Activated naive CD4-positive, alpha-beta T cell treated with anti-CD3 and anti-CD28 coated beads, Interleukin-2, amount 10 ng/mL, durations not matched to agents 7 days and 5 days (primary cell): ENCODE data around the gene ACOT7.
"Not testable (repeated sequence)": the region's sequence is repeated elsewhere in the genome, so short reads cannot be mapped to it uniquely, and the experiment has no call there.

ENCODE experiments used
- CTCF ChIA-PET: fragments of 350-600 bp; sonication (Branson Sonifier 250); formaldehyde crosslinking; loops from one replicate; lab custom pipeline; 2021; ENCODE audit warnings: antibody characterized with exemption; lab: Charles Lee
- DNase-seq: peaks from one replicate; pipeline ENCODE4 v3.0.0-alpha.2; 2020
- H3K27ac Mint-ChIP-seq: one replicate; pipeline ENCODE4 v1.8.0; 2021; ENCODE audit warnings: mild to moderate bottlenecking, moderate library complexity, mixed read lengths
- H3K27me3 Mint-ChIP-seq: one replicate; pipeline ENCODE4 v1.8.0; 2021; ENCODE audit warnings: mild to moderate bottlenecking, mixed read lengths
- H3K36me3 Mint-ChIP-seq: one replicate; pipeline ENCODE4 v1.8.0; 2021; ENCODE audit warnings: mixed read lengths
- H3K4me1 Mint-ChIP-seq: one replicate; pipeline ENCODE4 v1.8.0; 2021; ENCODE audit warnings: mixed read lengths
- H3K4me3 Mint-ChIP-seq: one replicate; pipeline ENCODE4 v1.8.0; 2021; ENCODE audit warnings: mild to moderate bottlenecking, moderate library complexity, mixed read lengths
- H3K9me3 Mint-ChIP-seq: one replicate; pipeline ENCODE4 v1.8.0; 2021; ENCODE audit warnings: mixed read lengths

The ACOT7 gene

GRCh38 chr1:6329396-6329795 is 64.2 kb downstream of the ACOT7 start:
- CTCF ChIA-PET: no interaction called here
- H3K27ac Mint-ChIP-seq: no peak overlapping the region

GRCh38 chr1:6328696-6329095 is 64.9 kb downstream of the ACOT7 start:
- Mint-ChIP-seq H3K4me1 (no peaks in the 10 kb centered on the region), H3K9me3 (no peaks in the 10 kb centered on the region), H3K27ac (no peak overlapping the region), H3K36me3 (peaks cover 5% of the 10 kb centered on the region), H3K27me3 (no peaks in the 10 kb centered on the region), H3K4me3 (no peak overlapping the region)
- no peak for DNase-seq
- CTCF ChIA-PET: no interaction called here

More at GRCh38 chr1:6329396-6329795, 64.2 kb downstream of the ACOT7 start:
- Mint-ChIP-seq H3K9me3 (no peaks in the 10 kb centered on the region), H3K36me3 (peaks cover 5% of the 10 kb centered on the region), H3K4me1 (no peaks in the 10 kb centered on the region), H3K4me3 (no peak overlapping the region), H3K27me3 (no peaks in the 10 kb centered on the region)
- no peak for DNase-seq

GRCh38 chr1:6328091-6328490 is 65.5 kb downstream of the ACOT7 start:
- H3K27ac Mint-ChIP-seq: no peak overlapping the region
- no peaks in the 10 kb centered on the region for H3K9me3 Mint-ChIP-seq
- no peak for DNase-seq
- CTCF ChIA-PET: no interaction called here
- H3K27me3 Mint-ChIP-seq: no peaks in the 10 kb centered on the region
- H3K4me3 Mint-ChIP-seq: no peak overlapping the region
- peaks cover 4% of the 10 kb centered on the region for H3K36me3 Mint-ChIP-seq
- no peaks in the 10 kb centered on the region for H3K4me1 Mint-ChIP-seq

GRCh38 chr1:6325482-6325881 is 68.1 kb downstream of the ACOT7 start:
- no peaks in the 10 kb centered on the region for H3K9me3 Mint-ChIP-seq
- no peaks in the 10 kb centered on the region for H3K27me3 Mint-ChIP-seq
- H3K4me3 Mint-ChIP-seq: no peak overlapping the region
- DNase-seq: no peak
- no peak overlapping the region for H3K27ac Mint-ChIP-seq
- peaks cover 6% of the 10 kb centered on the region for H3K36me3 Mint-ChIP-seq
- H3K4me1 Mint-ChIP-seq: no peaks in the 10 kb centered on the region
- CTCF ChIA-PET: no interaction called here

- no peaks in the 10 kb centered on the region for H3K27me3 Mint-ChIP-seq
- no peak overlapping the region for H3K4me3 Mint-ChIP-seq
- DNase-seq: no peak
- H3K9me3 Mint-ChIP-seq: no peaks in the 10 kb centered on the region
- no peaks in the 10 kb centered on the region for H3K4me1 Mint-ChIP-seq
- H3K36me3 Mint-ChIP-seq: peaks cover 5% of the 10 kb centered on the region
- CTCF ChIA-PET: no interaction called here
- no peak overlapping the region for H3K27ac Mint-ChIP-seq
Observed at GRCh38 chr1:6322161-6322560, 71.4 kb downstream of the ACOT7 start.

GRCh38 chr1:6321205-6321604 is 72.4 kb downstream of the ACOT7 start:
- H3K27me3 Mint-ChIP-seq: no peaks in the 10 kb centered on the region
- CTCF ChIA-PET: no interaction called here

GRCh38 chr1:6317098-6317760 is 76.3 kb downstream of the ACOT7 start:
- Mint-ChIP-seq H3K4me1 (no peaks in the 10 kb centered on the region), H3K27ac (no peak overlapping the region), H3K27me3 (no peaks in the 10 kb centered on the region), H3K36me3 (peaks cover 5% of the 10 kb centered on the region), H3K9me3 (no peaks in the 10 kb centered on the region), H3K4me3 (no peak overlapping the region)
- no peak for DNase-seq
- CTCF ChIA-PET: no interaction called here

More at GRCh38 chr1:6321205-6321604, 72.4 kb downstream of the ACOT7 start:
- H3K9me3 Mint-ChIP-seq: no peaks in the 10 kb centered on the region
- no peak for DNase-seq
- H3K4me3 Mint-ChIP-seq: no peak overlapping the region
- H3K27ac Mint-ChIP-seq: no peak overlapping the region
- no peaks in the 10 kb centered on the region for H3K4me1 Mint-ChIP-seq
- H3K36me3 Mint-ChIP-seq: peaks cover 4% of the 10 kb centered on the region

- H3K9me3 Mint-ChIP-seq: no peaks in the 10 kb centered on the region
- H3K4me1 Mint-ChIP-seq: no peaks in the 10 kb centered on the region
- no peak for DNase-seq
- no peaks in the 10 kb centered on the region for H3K27me3 Mint-ChIP-seq
- no peak overlapping the region for H3K27ac Mint-ChIP-seq
- CTCF ChIA-PET: no interaction called here
- H3K4me3 Mint-ChIP-seq: no peak overlapping the region
- H3K36me3 Mint-ChIP-seq: peaks cover 5% of the 10 kb centered on the region
Observed at GRCh38 chr1:6316240-6317097, 77.1 kb downstream of the ACOT7 start.

- Mint-ChIP-seq H3K9me3 (no peaks in the 10 kb centered on the region), H3K27ac (no peak overlapping the region), H3K4me1 (no peaks in the 10 kb centered on the region), H3K4me3 (no peak overlapping the region), H3K36me3 (peaks cover 6% of the 10 kb centered on the region), H3K27me3 (no peaks in the 10 kb centered on the region)
- CTCF ChIA-PET: no interaction called here
- DNase-seq: no peak
Observed at GRCh38 chr1:6314503-6314902, 79.1 kb downstream of the ACOT7 start.

- DNase-seq: no peak
- H3K27me3 Mint-ChIP-seq: no peaks in the 10 kb centered on the region
- H3K4me3 Mint-ChIP-seq: no peak overlapping the region
- H3K36me3 Mint-ChIP-seq: peaks cover 6% of the 10 kb centered on the region
- CTCF ChIA-PET: no interaction called here
- no peak overlapping the region for H3K27ac Mint-ChIP-seq
- peaks cover under 1% of the 10 kb centered on the region for H3K9me3 Mint-ChIP-seq
- H3K4me1 Mint-ChIP-seq: no peaks in the 10 kb centered on the region
Observed at GRCh38 chr1:6313393-6314200, 80.0 kb downstream of the ACOT7 start.

- Mint-ChIP-seq H3K4me3 (no peak overlapping the region), H3K27ac (no peak overlapping the region), H3K4me1 (no peaks in the 10 kb centered on the region), H3K9me3 (peaks cover 12% of the 10 kb centered on the region), H3K27me3 (no peaks in the 10 kb centered on the region), H3K36me3 (peaks cover 20% of the 10 kb centered on the region)
- CTCF ChIA-PET: no interaction called here
- DNase-seq: no peak
Observed at GRCh38 chr1:6310116-6310848, 83.3 kb downstream of the ACOT7 start.

GRCh38 chr1:6309564-6309963 is 84.0 kb downstream of the ACOT7 start:
- peaks cover 20% of the 10 kb centered on the region for H3K36me3 Mint-ChIP-seq
- H3K27ac Mint-ChIP-seq: no peak overlapping the region
- no peak for DNase-seq
- H3K4me1 Mint-ChIP-seq: no peaks in the 10 kb centered on the region
- no peaks in the 10 kb centered on the region for H3K27me3 Mint-ChIP-seq
- CTCF ChIA-PET: no interaction called here
- peaks cover 12% of the 10 kb centered on the region for H3K9me3 Mint-ChIP-seq
- H3K4me3 Mint-ChIP-seq: no peak overlapping the region

- DNase-seq: no peak
- Mint-ChIP-seq H3K4me3 (no peak overlapping the region), H3K27me3 (no peaks in the 10 kb centered on the region), H3K27ac (no peak overlapping the region), H3K4me1 (no peaks in the 10 kb centered on the region), H3K9me3 (peaks cover 12% of the 10 kb centered on the region), H3K36me3 (peaks cover 20% of the 10 kb centered on the region)
- CTCF ChIA-PET: no interaction called here
Observed at GRCh38 chr1:6308449-6308848, 85.1 kb downstream of the ACOT7 start.

GRCh38 chr1:6307682-6308081 is 85.9 kb downstream of the ACOT7 start:
- H3K27me3 Mint-ChIP-seq, CTCF ChIA-PET, H3K27ac Mint-ChIP-seq: not testable (repeated sequence)

More at GRCh38 chr1:6307682-6308081, 85.9 kb downstream of the ACOT7 start:
- Mint-ChIP-seq H3K9me3 (peaks cover 12% of the 10 kb centered on the region), H3K36me3 (peaks cover 20% of the 10 kb centered on the region)
- not testable (repeated sequence) for H3K4me1 Mint-ChIP-seq, H3K4me3 Mint-ChIP-seq, DNase-seq
